Inflammatory macrophage (primary cell): ENCODE measurements around the gene TSSK2.
A peak's percentile ranks its signal among the peaks of the same experiment; 100 is the strongest.

Experiments used
- DNase-seq, 2 donors: peaks; one replicate each; pipeline ENCODE4 v3.0.0-alpha.2; 2020 to 2022

Gene TSSK2

GRCh38 chr22:19106886-19107729, 24.0 kb upstream of the TSSK2 start:
- DNase-seq, result no peak

DNA sequence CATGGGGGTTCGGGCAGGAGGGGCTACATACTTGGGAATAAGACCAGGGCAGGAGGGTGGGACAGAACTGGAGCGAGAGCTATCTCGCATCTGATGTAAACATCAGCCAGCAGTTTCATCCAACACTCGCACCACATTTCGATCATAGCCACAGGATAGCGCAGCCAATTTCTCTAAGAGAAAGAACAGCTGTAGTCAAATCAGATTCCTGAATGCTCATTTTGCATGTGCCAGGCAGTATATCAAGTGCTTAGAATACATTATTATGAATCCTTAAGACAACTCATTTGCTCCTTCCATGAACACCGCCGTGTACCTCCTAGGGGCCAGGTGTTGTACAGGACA, 23.4 kb upstream of the TSSK2 start:
- DNase-seq, result no peak

GRCh38 chr22:19108807-19109197, 22.3 kb upstream of the TSSK2 start:
- DNase-seq, result no peak

DNA sequence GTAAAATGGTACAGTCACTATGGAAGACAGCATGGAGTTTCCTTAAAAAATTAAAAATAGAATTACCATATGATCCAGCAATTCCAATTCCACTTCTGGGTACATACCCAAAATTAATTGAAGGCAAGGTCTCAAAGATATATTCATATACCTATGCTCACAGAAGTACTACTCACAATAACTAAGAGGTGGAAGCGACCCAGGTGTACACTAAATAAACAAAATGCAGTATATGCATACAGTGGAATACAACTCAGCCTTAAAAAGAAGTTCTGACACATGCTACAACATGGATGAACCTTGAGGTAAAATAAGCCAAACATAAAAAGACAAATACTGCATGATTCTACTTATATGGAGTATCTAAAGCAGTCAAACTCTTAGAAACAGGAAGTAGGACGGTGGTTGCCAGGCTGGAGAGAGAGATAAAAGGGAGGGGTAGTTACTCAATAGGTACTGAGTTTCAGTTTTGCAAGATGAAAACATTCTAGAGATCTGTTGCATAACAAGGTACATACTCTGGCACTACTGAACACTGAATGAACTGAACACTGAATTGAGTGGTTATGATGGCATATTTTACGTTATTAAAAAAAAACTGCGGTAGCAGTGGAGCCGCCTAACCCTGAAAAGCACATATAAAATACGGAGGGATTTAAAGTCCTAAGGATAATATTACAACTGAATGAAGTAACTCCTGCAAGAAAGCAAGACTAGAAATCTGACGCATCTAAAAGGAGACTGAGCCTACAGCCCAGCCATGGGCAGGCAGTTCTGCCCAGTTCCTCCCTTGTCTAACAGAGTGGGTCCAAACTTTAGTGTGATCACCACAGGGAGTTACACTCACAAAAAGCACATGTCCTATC, 21.7 kb upstream of the TSSK2 start:
- DNase-seq, result peak; percentile 81 to 95

DNA sequence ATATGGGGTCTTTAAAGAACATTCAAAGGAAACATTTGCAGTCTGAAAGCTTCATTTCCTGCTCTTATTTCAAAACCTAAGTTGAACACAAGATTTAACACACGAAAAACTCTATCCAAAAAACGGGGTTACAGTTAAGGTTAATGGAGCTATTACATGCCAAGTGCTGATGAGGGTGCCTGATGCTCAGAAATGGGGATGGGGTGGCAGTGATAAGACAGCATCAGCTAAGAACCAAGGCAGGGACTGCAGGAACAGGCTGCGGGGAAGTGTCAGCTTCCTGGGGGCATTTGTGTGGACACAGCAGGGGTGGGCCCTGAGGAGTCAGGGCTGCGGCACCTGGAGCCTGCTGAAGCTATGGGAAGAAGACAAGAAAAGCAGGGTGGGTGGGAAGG, 21.0 kb upstream of the TSSK2 start:
- DNase-seq, result no peak

GRCh38 chr22:19110646-19111045, 20.5 kb upstream of the TSSK2 start:
- peak in 1 of 2 donors; percentile 59 for DNase-seq

GRCh38 chr22:19111140-19111539, 20.0 kb upstream of the TSSK2 start:
- no peak for DNase-seq

GRCh38 chr22:19111584-19111983, 19.5 kb upstream of the TSSK2 start:
- DNase-seq, result no peak

DNA sequence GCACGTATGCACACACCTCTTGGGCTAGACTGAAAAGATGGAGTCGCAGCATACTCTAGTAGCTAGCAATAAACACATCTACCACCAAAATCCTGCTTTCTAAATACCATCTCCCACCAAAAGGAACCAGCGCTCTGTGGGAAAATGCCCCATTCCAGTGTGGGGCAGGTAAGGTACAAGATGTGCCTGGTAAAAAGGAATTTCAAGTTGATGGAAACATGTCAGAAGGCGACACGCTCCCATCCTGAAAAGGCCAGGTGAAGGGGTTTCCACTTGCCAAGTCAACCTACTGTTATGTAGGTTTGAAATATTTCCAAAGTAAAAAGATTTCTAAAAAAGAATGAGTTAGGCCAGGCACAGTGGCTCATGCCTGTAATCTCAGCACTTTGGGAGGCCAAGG, 17.7 kb upstream of the TSSK2 start:
- DNase-seq, result no peak

GRCh38 chr22:19114984-19115552, 16.0 kb upstream of the TSSK2 start:
- DNase-seq, result no peak

DNA sequence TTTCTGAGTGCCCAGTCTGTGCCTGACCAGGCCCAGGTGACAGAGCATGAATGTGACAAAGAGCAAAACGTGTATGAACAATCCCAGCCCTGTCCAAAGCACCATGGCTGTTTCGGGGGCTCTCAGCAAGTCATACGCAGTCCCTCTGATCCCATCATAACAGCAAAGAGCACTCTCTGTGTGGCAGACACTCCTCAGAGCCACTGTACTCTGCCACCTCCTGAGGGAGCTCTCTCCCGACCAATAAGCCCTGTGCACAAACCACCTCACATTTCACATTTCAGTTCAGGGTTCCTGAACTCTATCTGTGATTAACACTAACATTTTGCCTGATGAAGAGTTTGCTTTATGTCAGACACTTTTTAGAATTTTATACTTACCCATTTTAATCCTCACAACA, 15.5 kb upstream of the TSSK2 start:
- DNase-seq, result no peak

DNA sequence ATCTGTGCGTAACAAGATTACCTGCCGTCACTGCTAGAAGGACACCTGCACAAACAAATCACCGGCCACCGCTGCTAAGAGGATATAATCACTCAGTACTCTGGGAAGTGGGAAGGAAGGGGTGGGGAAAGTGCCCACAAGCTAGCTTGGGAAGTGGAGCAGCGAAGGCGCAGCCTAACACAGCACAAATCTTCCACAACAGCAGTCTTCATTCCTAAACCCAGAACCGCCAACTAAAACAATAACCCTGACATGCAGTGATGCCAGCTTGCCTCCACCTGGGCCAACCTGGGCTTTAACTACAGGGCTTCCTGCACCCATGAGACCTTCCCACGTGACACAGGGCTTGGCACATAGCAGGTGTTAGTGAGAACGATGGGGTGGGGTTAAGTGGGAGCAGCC, 14.0 kb upstream of the TSSK2 start:
- no peak for DNase-seq

DNA sequence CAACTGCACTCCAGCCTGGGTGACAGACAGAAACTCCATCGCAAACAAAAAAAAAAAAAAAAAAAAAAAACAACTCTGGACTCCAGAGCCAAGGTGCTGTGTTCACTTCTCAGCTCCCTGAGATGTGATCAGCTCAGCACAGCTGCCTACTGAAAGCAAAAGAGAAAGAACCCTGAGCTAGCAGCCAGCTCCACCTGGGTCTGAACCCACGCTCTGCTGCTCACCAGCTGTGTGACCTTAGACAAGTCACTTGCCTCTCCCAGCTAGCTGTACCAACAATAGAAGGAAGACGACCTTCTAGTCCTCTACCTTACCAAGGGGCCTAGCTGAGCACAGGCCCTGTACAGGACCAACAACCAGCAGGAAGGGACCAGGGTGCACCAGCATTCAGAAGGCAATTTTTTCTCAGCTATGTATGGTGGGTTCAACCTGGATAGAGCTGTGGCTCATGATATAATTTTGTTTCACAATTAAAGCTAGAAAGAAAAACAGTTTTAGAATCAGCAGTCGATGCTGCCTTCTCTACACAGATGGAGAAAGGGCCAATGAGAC, 12.7 kb upstream of the TSSK2 start:
- no peak for DNase-seq

DNA sequence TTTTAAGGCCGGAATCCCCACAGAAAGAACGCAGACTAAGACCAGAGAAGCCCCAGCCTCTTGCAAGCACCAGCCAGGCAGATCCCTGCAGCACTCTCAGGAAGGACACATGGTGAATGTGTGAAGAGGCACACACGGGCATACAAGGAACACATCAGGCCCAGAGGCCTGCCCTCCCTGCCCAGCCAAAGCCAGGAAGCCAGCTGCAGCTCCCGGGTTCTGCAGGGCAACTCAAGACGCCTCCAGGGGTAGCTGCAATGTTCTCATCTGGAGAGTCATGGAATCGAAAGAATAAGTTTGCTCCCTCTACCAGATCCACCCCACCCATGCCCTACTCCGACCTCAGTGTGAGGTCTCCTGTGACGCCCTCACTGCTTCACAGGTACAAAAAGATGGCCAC, 11.2 kb upstream of the TSSK2 start:
- no peak for DNase-seq

GRCh38 chr22:19120829-19121630, 10.1 kb upstream of the TSSK2 start:
- DNase-seq, result no peak

DNA sequence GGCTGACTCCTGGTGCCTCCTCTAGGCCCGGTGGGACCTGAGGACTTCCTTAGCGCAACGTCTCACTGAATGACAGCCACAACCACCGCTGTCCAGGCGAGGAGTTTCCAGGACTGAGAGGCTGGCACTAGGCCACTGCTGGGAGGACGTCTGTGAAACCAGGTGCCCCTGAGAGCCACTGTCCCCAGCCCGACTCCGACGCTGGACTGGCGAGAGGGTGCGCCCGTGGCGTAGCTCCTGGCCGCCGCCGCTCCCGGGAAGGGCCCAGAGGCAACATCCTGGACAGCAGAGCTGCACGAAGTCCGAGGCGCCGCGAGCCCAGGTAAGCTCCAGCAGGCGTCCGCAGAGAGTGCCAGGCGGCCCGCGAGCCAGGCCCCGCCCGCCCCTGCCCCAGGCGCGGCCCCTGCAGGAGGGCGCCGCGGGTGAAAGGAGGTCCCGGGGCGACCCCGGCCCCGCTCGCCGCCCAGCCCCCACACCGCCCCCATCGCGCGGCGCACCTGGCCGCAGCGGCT, 9.4 kb upstream of the TSSK2 start:
- DNase-seq, result peak; percentile 12 to 59

DNA sequence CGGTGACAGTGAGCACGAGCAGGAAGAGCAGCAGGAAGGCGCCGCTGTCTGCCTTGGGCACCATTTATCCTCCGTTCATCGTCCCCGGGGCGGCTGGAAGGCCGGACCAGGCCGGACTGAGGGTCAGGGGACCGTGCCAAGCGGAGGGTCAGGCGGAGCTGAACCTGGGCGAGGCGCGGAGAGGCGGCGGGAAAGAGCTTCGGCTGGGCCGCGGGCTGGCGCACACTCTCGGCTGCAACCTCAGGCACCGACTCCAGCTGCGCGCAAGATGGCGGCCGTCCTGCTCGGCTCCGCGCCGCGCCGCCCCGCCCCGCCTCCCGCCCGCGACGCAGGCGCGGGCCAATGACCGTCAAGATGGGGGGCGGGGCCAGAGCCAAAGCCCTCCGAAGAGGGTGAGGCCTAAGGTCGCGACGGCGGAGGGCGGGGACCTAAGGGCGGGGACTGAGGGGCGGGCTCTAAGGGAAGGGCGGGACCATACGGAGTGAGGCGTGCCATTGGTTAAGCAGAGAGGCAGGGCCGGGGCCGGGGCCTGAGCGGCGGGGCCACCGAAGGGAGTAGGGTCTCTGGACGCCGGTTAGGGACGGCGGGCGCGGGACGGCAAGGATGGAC, 8.9 kb upstream of the TSSK2 start, which contains the start of gene DGCR2:
Gene DGCR2, minus strand, starts transcription at position 270 of the 609 bp plus-strand sequence. Its CDS starts 206 bp downstream, at position 64.
- peak; percentile 97 to 98 for DNase-seq

DNA sequence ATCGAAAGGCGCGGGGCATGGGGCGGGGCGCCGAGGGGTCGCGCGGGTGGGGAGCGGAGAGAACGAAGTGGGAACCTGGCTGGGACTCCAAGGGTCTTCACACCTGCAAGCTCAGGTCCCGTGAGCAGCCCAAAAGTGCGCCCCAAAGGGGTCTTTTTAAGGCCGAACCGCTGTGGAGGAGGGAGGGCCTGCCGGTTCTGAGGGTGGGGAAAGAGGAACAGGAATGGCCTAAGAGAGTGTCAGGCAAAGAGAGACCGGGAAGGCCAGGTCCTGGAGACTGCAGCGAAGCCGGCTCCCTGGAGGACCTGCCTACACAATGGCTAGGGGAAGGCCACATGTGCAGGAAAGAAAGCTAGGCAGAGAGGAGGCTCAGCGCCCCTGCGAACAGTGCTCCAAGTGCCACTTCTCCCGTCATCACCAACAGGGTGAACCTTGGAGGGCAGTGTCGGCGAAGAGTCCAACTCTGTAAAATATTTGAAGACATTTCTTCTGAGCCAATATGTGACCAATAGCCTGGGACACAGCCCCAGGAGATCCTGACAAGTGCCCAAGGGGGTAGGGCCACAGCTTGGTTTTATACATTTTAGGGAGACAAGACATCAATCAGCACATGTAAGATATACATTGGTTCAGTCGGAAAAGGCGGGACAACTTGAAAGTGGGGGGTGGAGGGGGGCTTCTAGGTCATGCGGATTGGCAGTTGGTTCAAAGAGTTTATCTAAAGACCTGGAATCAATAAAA, 8.2 kb upstream of the TSSK2 start:
- DNase-seq, result peak; percentile 27 to 63

GRCh38 chr22:19123936-19124335, 7.2 kb upstream of the TSSK2 start:
- DNase-seq, result no peak

DNA sequence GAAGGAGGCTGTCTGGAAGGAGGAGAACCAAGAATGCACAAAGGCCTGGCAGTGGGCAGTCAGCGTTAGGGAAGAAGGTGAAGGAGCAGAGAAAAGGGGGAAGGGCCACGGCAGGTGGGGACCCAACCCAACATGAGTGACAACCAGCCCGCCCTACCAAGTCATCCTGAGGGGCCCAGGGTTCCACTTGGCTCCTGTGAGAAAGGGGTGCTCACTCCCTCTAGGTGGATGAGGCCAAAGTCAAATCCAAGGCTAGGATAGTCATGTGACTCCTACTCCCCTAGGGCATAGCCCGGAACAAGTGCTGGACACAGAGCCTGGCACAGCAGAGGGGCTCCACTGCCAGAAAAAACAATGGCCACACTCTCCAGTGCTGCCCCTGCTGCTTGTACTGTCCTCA, 6.7 kb upstream of the TSSK2 start:
- DNase-seq, result no peak

GRCh38 chr22:19125011-19125410, 6.1 kb upstream of the TSSK2 start:
- DNase-seq, result no peak
